Endothelial cell of umbilical vein (primary cell): ENCODE results near the gene ADGRE3. TPM values are rescaled to one million over a fixed set of nuclear protein-coding genes. Genes with fewer than 3 reads are reported as not detected.

Source experiments
- BruUV-seq: library from RNA; stranded (reverse); fragments of 400-500 nt; replicated peaks from 2 replicates; lab custom pipeline; 2021; lab: Mats Ljungman, UMichigan
- CTCF ChIA-PET: fragments of 300-600, 350-600 bp; sonication (Branson Sonifier 250); formaldehyde crosslinking; loops from one replicate; lab custom pipeline; 2021; ENCODE audit warnings: antibody characterized with exemption, inconsistent platforms; lab: Charles Lee
- POLR2A ChIA-PET: fragments of 300-600, 350-600 bp; sonication (Branson Sonifier 250); formaldehyde crosslinking; loops from one replicate; lab custom pipeline; 2021; ENCODE audit warnings: antibody characterized with exemption, inconsistent platforms; lab: Charles Lee
- DNase-seq: peaks from one replicate; pipeline ENCODE4 v3.0.0-alpha.2; 2011; ENCODE audit warnings: low read depth, low spot score
- FAIRE-seq: peaks from 2 replicates; lab custom pipeline; 2011; peaks lifted over from hg19 to GRCh38; lab: Jason Lieb, UNC
- H2AFZ ChIP-seq: 2 replicates; pipeline ENCODE4 v1.6.0; 2012; ENCODE audit warnings: low read depth, low read length, control low read depth, inconsistent platforms
- H3K27ac ChIP-seq: 2 replicates; pipeline ENCODE4 v1.5.1; 2011; ENCODE audit warnings: low read depth, mild to moderate bottlenecking, control low read depth, low read length, moderate library complexity; ENCODE audit not compliant: insufficient read depth
- H3K27me3 ChIP-seq, 2 experiments: 2 replicates each; pipeline versions ENCODE4 v1.6.0 to v1.6.1; 2011; ENCODE audit warnings: low read length in 2 of 2, mixed read lengths in 1 of 2; ENCODE audit not compliant: control insufficient read depth in 2 of 2, insufficient read depth in 2 of 2
- H3K36me3 ChIP-seq, 2 experiments: 2 replicates in 1 of 2; 3 replicates in 1 of 2; pipeline ENCODE4 v1.5.1; 2011; ENCODE audit warnings: low read length in 2 of 2, mild to moderate bottlenecking in 1 of 2, moderate library complexity in 1 of 2; ENCODE audit not compliant: control insufficient read depth in 2 of 2, insufficient read depth in 2 of 2; ENCODE audit errors: extremely low read depth in 1 of 2
- H3K4me1 ChIP-seq: 3 replicates; pipeline ENCODE4 v1.5.1; 2011; ENCODE audit warnings: mild to moderate bottlenecking, low read length; ENCODE audit not compliant: control insufficient read depth, insufficient read depth; ENCODE audit errors: extremely low read depth
- H3K4me2 ChIP-seq: 2 replicates; pipeline ENCODE4 v1.6.1; 2011; ENCODE audit warnings: low read length, control low read depth, mixed read lengths; ENCODE audit not compliant: insufficient read depth
- H3K4me3 ChIP-seq, 3 experiments: fragments of 200-600 bp in 1 of 3; sonication (generic), shearing (Covaris generic) in 1 of 3; replicated peaks in 1 of 3; 2 replicates each; pipeline ENCODE4 v1.5.1; 2011 to 2016; ENCODE audit warnings: control low read depth in 3 of 3, low read length in 3 of 3, mild to moderate bottlenecking in 2 of 3, inconsistent platforms in 1 of 3, low read depth in 1 of 3, moderate library complexity in 1 of 3; ENCODE audit not compliant: insufficient read depth in 1 of 3
- H3K79me2 ChIP-seq: 2 replicates; pipeline ENCODE4 v1.6.0; 2012; ENCODE audit warnings: low read length, inconsistent platforms; ENCODE audit not compliant: control insufficient read depth, insufficient read depth
- H3K9ac ChIP-seq: replicated peaks from 2 replicates; pipeline ENCODE3; 2011; ENCODE audit warnings: low read length, control low read depth; ENCODE audit not compliant: insufficient read depth; ENCODE audit errors: extremely low read depth
- H3K9me1 ChIP-seq: replicated peaks from 3 replicates; pipeline ENCODE4 v1.6.0; 2011; ENCODE audit warnings: mild to moderate bottlenecking, low read length; ENCODE audit not compliant: control insufficient read depth, insufficient read depth; ENCODE audit errors: extremely low read depth
- H3K9me3 ChIP-seq: replicated peaks from 2 replicates; pipeline ENCODE4 v1.5.1; 2012; ENCODE audit warnings: low read length, inconsistent platforms; ENCODE audit not compliant: control insufficient read depth, insufficient read depth
- H4K20me1 ChIP-seq: replicated peaks from 2 replicates; pipeline ENCODE3; 2011; ENCODE audit warnings: mild to moderate bottlenecking, low read length; ENCODE audit not compliant: control insufficient read depth, insufficient read depth; ENCODE audit errors: extremely low read depth
- EZH2 ChIP-seq: IDR thresholded peaks from 2 replicates; pipeline ENCODE4 v1.6.1; 2012; ENCODE audit warnings: borderline replicate concordance, low read depth, mild to moderate bottlenecking, moderate library complexity, low read length, inconsistent platforms; ENCODE audit not compliant: severe bottlenecking
- FOS ChIP-seq: IDR thresholded peaks from 2 replicates; pipeline ENCODE4 v1.6.1; 2011; ENCODE audit warnings: mild to moderate bottlenecking, low read length, moderate library complexity, borderline replicate concordance; ENCODE audit not compliant: insufficient read depth
- GATA2 ChIP-seq: IDR thresholded peaks from 2 replicates; pipeline ENCODE4 v1.7.0; 2011; ENCODE audit warnings: low read depth, mild to moderate bottlenecking, moderate library complexity, mixed read lengths, low read length; ENCODE audit not compliant: insufficient read length, insufficient read depth
- JUN ChIP-seq: IDR thresholded peaks from 2 replicates; pipeline ENCODE4 v1.6.1; 2011; ENCODE audit warnings: borderline replicate concordance, low read depth; ENCODE audit not compliant: insufficient read length, insufficient read depth
- MYC ChIP-seq: IDR thresholded peaks from one replicate; pipeline ENCODE4 v1.6.1; 2011; ENCODE audit warnings: mild to moderate bottlenecking, low read depth, low read length
- POLR2A ChIP-seq: IDR thresholded peaks from 2 replicates; pipeline ENCODE4 v1.6.1; 2012; ENCODE audit warnings: low read depth, mild to moderate bottlenecking, control low read depth, low read length
- dilution Hi-C: fragments of 300-500 bp; cut with MboI; formaldehyde crosslinking; loops from one replicate; pipeline ENCODE4 v1.15.0; 2019; ENCODE audit warnings: low sequenced_read_pairs; ENCODE audit not compliant: extremely low pct_ligation_motif_present
- intact Hi-C: fragments of 100-400 bp; cut with micrococcal nuclease; formaldehyde crosslinking; loops from one replicate; pipeline ENCODE4 v1.10.0; 2022
- polyA plus RNA-seq, 4 experiments: library from polyadenylated mRNA; depleted of rRNA in 3 of 4; stranded (reverse) in 3 of 4; unstranded in 1 of 4; fragments of >200 nt; gene quantifications; 2 replicates each; pipeline versions ENCODE4 v1.2.1 to v1.2.3, GENCODE V29; 2011 to 2012; ENCODE audit warnings: missing spikeins in 1 of 4
- total RNA-seq: library from RNA; stranded (reverse); gene quantifications from 2 replicates; pipeline ENCODE4 v1.2.3, GENCODE V29; 2021
- TF ChIP-seq, protein P1 (sequence below), 2 donors: IDR thresholded peaks; 1 replicate in 1 of 2; 2 replicates in 1 of 2; pipeline ENCODE4 v1.5.1; 2011; ENCODE audit warnings: low read length in 2 of 2, mild to moderate bottlenecking in 2 of 2, moderate library complexity in 2 of 2, control low read depth in 1 of 2, inconsistent platforms in 1 of 2, low read depth in 1 of 2; ENCODE audit not compliant: insufficient read depth in 1 of 2; ENCODE audit errors: extremely low read depth in 1 of 2
- TF ChIP-seq, protein P2 (sequence below): IDR thresholded peaks from 2 replicates; pipeline ENCODE4 v1.6.1; 2011; ENCODE audit not compliant: insufficient read depth, insufficient read length

ADGRE3 gene
- total and polyA plus RNA-seq, 2 donors (not counting 3 experiments of a cell fraction or from before 2014, with no cell fraction given), result not detected

- BruUV-seq, result no TSS peak
- H3K27me3 ChIP-seq, result no peaks in the 10 kb centered on the region
- no peak overlapping the region for H3K4me3 ChIP-seq
- H3K4me1 ChIP-seq, result no peaks in the 10 kb centered on the region
- no peaks in the 10 kb centered on the region for H3K9me3 ChIP-seq
- dilution Hi-C loops (no loop called here), intact Hi-C loops (no loop called here)
- no peaks in the 10 kb centered on the region for H3K9me1 ChIP-seq
- no peak for DNase-seq
- H3K36me3 ChIP-seq, result peaks cover 11 to 53% of the 10 kb centered on the region in 2 experiments
- TF ChIP-seq MYC, result no peak
- TF ChIP-seq EZH2, result no peak
- TF ChIP-seq, protein P1, sequence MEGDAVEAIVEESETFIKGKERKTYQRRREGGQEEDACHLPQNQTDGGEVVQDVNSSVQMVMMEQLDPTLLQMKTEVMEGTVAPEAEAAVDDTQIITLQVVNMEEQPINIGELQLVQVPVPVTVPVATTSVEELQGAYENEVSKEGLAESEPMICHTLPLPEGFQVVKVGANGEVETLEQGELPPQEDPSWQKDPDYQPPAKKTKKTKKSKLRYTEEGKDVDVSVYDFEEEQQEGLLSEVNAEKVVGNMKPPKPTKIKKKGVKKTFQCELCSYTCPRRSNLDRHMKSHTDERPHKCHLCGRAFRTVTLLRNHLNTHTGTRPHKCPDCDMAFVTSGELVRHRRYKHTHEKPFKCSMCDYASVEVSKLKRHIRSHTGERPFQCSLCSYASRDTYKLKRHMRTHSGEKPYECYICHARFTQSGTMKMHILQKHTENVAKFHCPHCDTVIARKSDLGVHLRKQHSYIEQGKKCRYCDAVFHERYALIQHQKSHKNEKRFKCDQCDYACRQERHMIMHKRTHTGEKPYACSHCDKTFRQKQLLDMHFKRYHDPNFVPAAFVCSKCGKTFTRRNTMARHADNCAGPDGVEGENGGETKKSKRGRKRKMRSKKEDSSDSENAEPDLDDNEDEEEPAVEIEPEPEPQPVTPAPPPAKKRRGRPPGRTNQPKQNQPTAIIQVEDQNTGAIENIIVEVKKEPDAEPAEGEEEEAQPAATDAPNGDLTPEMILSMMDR (IDR thresholded peaks at IDR 0.05; ENCODE audit: extremely low read depth in 1 of 2, insufficient read depth in 1 of 2, low read depth in 1 of 2, low read length in 2 of 2), result no peak
- TF ChIP-seq FOS, result no peak
- TF ChIP-seq, protein P2, sequence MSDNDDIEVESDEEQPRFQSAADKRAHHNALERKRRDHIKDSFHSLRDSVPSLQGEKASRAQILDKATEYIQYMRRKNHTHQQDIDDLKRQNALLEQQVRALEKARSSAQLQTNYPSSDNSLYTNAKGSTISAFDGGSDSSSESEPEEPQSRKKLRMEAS, result no peak
- no peak for TF ChIP-seq JUN
- no peak for TF ChIP-seq GATA2
- TF ChIP-seq POLR2A, result no peak
- ChIA-PET CTCF (no interaction called here), POLR2A (no interaction called here)
- H3K27ac ChIP-seq, result no peak overlapping the region
- no peak overlapping the region for H3K9ac ChIP-seq
- no peak overlapping the region for H2AFZ ChIP-seq
- no peak overlapping the region for H3K4me2 ChIP-seq
- FAIRE-seq, result no peak
- H4K20me1 ChIP-seq, result no peaks in the 10 kb centered on the region
- no peaks in the 10 kb centered on the region for H3K79me2 ChIP-seq
Measured at GRCh38 chr19:14700711-14701375, 26.2 kb upstream of the ADGRE3 start.
